HS-27A (cell line): ENCODE measurements around the gene ADAMTS13.
"Not testable (repeated sequence)": the region's sequence is repeated elsewhere in the genome, so short reads cannot be mapped to it uniquely, and the experiment has no call there.

Source experiments
- DNase-seq: peaks from one replicate; pipeline ENCODE4 v3.0.0-alpha.2; 2012; ENCODE audit warnings: low read depth, missing footprints

ADAMTS13 gene

DNA sequence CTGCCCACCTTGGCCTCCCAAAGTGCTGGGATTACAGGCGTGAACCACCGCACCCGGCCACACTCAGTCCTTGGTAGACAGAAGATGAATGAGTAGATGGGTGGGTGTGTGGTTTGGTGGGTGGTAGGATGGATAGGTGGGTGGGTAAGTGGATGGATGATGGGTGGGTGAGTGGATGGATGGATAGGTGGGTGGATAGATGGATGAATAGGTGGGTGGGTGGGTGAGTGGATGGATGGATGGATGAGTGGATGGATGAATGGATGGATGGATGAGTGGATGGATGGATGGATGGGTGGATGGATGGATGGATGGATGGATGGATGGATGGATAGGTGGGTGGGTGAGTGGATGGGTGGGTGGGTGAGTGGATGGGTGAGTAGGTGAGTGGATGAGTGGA is 29.9 kb upstream of the ADAMTS13 start:
- DNase-seq: not testable (repeated sequence)

DNA sequence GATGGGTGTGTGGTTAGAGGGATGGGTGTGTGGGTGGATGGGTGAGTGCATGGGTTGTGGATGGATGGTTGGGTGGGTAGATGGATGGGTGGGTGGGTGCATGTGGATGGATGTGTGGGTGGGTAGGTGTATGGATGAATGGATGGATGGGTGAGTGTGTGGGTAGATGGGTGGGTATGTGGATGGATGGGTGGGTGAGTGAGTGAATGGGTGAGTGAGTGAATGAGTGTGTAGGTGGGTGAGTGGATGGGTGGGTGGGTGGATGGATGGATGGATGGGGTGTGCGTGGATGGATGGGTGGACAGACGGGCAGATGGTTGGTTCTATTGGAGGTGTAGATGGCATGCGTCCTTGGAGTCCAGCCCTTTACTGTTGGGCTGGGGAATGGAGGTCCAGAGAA is 28.8 kb upstream of the ADAMTS13 start:
- no peak for DNase-seq

DNA sequence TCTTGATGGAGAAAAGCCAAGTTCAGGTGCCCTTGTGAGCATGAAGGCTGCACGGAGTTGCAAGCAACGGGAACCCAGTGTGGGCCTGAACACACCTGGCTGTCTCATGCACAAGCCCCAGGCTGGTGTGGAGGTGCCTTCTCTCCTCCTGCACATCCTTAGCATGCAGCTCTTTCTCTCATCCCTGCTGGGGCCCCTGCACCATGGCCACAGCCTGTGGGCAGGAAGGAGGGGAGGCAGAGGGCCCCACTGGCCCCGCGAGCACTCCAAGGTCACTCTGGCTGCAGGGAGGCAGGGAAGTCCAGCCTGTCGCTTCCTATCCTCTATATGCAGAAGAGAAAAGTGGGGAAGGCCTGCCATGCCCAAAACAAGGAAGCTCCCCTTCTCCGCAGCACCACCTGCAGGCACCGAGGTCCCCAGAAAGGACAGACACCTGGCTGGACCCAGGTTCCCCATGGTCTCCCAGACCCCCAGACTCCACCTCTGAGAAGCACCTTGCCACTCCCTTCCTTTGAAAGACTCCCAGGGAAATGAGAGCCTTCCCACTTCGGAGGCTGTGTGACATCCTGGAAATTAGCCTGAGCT is 27.4 kb upstream of the ADAMTS13 start:
- DNase-seq: no peak

DNA sequence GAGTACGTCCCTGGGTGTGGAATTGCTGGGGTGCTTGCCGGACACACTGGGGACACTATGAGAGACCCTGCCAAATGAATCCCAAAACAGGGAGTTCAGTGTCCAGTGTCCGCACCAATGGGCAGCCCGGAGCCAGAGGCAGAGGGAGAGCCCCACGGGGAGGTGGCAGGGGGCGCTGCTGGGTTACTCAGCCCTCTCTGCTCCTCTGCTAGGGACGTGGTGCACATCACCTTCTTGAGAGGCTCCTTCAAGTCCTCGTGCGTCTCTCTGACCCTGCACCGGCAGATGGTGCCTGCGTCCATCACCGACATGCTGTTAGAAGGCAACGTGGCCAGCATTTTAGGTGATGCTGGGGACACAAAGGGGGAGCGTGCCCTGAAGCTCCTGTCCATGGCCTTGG is 25.2 kb upstream of the ADAMTS13 start:
- DNase-seq: no peak

DNA sequence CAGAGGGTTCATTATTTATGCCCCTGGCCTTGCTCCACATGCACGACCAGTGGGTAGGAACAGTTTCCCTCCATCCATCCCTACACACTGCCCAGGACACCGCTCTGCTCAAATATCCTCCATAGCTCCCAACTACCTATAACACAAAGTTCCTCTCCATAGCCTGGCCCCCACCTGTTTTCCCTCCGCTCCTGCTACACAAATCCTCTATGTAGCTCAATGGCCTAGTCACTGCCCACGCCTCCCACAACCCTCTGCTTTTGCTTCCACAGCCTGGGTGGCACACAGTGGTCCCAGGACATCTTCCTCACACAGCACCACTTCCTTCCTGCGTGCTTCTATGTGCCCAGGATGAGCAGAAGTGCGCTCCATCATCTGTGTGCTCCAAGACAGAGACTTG is 24.8 kb upstream of the ADAMTS13 start:
- DNase-seq: no peak

DNA sequence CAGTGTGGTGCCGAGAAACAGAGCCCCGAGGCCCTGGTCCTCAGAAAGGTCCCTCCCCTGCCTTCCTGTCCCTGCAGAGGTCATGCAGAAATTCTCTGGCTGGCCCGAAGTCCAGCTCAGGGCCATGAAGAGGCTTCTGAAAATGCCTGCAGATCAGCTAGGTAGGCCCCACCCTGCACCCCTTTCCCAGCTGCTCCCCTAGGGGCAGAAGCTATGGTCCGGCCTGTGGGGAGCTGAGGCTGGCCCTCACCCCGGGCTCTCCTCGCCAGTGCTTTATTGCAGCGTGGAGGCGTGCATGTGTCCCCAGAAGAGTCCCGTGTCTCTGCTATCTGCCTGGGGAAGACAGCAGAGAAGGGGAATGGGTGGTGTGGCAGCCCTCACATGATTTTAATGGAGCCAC is 24.3 kb upstream of the ADAMTS13 start:
- DNase-seq: no peak

DNA sequence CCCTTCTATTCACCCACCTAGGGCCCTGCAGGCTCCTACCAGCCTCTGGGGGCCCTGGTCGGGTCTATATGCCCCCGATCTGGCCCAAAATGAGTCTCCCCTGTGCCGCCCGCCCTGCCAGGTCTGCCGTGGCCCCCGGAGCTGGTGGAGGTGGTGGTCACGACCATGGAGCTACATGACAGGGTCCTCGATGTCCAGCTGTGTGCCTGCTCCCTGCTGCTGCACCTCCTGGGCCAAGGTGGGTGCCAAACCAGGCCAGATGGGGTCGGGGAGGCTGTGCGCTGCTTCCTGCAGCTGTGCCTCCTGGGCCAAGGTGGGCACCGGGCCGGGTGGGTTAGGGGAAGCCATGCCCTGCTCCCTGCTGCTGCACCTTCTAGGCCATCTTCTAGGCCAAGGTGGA is 21.9 kb upstream of the ADAMTS13 start:
- no peak for DNase-seq

DNA sequence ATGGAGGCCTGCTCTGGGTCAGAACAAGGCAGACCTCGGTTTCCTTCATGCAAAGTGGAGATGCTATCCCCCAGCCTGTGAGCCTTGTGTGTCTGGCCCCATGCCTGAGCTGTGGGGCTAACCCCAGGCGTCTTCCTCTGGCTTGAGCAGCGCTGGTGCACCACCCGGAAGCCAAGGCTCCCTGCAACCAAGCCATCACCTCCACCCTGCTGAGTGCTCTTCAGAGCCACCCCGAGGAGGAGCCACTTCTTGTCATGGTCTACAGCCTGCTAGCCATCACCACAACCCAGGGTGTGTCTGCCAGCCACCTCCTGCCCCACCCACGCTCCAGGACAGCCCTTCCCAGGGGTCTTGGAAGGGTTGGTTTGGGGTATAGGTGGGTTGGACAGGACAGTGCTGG is 20.6 kb upstream of the ADAMTS13 start:
- no peak for DNase-seq

DNA sequence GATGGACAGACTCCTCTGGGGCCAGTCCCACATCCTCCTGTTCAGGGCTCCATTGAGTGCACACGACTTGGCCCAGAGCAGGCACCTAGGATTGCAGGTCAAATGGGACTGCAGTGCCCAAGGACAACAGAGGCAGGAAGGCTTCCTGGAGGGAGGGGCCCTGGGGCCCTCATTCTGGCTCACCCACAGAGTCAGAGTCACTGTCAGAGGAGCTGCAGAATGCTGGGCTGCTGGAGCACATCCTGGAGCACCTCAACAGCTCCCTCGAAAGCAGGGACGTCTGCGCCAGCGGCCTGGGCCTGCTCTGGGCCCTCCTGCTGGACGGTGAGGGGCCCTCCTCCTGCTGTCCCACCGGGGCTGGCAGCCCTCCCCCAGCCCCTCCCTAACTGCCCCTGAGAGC is 19.5 kb upstream of the ADAMTS13 start:
- DNase-seq: no peak

DNA sequence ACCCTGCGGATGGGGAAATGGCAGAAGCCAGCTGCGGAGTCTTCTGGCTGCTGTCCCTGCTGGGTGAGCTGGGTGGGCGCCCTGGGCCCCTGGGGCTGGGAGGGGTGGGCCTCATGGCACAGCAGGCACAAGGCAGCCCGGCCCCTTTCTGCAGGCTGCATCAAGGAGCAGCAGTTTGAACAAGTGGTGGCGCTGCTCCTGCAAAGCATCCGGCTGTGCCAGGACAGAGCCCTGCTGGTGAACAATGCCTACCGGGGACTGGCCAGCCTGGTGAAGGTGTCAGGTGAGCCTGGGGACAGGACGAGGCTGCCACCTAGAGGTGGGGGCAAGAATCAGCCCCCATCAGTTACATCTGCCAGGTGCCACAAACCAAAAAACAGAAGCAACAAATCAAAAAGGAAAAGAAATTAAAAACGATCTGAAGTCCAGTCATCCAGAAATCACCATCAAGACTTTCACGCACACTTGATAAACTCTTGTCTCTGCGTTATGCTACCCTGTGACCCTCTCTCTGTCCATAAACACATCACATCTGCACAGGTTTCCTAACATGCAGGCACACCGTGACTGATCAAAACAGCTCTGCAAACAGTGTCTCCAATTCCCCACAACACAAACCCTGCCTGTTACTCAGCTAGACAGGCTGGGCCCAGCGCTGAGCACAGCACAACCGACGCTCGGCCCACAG is 18.3 kb upstream of the ADAMTS13 start:
- no peak for DNase-seq

DNA sequence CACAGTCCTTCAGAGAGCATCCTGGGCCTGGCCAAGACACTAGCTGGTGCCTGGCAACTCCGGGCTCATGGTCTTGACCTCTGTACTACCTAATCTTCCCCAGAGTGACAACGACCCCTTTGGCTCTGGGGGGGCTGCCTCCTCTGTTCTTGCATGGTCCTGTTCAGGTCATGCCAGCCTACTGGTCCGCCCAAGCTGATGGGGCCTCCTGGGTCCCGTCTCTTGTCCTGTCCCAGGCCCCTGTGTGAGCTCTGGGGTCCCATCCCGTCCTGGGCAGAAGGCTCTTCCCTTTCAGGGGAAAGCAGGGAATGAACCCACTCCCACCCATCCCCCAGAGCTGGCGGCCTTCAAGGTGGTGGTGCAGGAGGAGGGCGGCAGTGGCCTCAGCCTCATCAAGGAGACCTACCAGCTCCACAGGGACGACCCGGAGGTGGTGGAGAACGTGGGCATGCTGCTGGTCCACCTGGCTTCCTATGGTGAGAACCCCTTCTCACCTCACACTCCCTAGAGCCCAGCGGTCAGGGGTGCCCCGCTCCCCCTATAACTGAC is 17.6 kb upstream of the ADAMTS13 start:
- DNase-seq: no peak

DNA sequence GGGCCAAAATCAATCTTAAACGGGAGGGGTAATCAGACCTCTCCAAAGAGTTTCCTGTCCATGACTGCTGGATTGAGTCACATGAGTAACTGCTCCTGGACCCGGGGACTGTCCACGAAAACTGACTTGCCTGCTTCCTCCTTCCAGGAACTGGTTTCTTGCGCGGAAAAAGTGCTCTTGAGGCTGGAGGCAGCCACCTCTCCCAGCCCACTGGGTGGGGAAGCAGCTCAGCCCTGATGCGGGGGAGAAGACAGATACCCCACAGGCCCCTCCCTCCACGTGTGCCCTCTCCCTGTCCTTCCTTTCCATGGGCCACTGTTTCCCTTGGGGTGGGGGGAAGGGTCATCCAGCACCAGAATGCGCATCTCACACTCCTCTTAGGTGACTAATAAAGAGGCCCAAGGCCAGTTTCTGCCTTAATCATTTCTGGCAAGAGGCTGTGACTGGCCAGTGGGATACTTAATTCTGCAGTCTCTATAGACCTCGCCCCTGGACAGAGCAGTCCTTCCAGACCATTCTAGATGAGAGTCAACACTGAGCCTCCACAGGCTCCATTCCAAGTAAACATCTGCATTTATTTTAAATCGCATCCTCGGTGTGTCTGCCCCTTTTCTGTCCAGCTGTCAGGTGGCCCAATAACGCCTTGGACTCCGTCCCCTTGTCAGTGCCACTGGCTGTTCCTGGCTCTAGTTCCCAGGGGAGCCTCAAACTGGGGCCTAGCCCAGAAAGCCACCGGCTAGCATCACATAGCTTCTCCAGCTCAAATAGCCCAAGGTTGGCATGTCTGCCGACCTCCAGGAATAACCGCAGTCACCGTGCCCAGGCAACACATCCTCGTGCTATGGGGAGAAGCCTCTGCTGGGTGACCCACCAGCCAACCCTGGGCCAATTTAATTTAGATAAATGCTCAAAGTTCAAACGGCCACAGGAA is 16.4 kb upstream of the ADAMTS13 start:
- DNase-seq: no peak

DNA sequence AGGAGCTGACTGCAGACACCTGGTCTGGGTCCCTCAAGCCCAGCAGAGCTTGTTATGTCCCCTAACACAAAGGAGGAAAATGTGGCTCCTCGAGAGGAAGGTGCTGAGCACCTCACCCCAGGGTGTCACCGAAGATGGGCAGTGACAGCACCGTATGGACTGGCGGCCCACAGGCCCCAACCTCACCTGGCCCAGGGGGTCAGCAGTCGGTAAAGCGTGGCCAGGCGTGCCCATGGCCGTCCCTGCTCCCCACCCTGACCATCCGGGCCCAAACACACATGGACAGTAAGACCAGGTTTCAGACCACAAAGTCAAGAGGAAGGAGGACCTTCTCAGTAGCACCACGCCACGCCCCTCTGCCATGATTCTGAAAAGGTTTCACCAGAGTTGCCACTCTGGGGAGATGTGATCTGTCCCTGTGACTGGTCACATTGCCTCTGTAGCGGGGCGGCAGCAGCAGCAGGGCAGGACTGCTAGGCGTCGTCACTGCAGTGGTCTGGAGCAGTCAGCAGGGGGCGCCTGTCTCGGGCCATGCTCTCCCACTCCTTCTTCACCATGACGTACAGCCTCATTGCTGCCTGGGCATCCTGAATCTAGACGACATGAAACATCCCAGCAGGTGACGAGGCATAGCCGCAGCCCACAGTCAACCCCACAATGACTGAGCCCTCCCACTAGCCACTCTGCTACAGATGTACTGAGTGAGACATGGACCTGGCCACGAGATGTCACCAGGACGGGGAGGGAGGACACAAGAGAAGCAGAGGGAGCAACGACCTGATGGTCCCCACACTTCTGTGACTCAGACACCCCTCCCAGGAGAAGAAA is 15.5 kb upstream of the ADAMTS13 start:
- no peak for DNase-seq

DNA sequence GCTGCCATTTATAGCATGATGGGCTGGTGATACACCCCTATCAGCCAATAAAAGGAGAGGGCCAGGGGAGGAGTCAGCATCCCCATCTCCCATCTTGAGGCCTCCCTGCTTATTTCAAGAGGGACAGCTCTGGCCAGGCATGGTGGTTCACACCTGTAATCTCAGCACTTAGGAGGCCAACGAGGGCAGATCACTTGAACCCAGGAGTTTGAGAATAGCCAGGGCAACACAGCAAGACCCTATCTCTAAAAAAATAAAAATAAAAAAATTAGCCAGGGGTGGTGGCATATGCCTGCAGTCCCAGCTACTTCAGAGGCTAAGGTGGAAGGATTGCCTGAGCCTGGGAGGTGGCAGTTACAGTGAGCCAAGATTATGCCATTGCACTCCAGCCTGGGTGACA is 14.1 kb upstream of the ADAMTS13 start:
- DNase-seq: no peak

DNA sequence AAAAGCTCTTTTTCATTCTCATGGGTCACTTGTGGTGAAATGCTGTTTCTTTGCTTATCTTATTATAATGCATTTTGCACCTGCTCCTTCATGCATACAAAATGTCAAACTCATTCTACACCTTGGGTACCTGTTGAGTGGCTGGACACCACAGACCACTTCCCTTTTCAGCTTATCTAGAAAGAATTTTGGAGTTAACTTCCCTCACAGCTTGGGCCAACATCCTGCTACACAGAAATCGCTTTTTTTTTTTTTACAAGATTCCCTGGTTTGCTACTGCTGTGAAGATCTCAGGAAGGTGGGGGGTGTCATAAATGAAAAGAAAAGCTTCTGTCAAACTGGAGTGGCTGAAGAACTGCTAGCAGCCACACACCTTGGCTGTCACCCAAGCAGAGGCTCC is 7.0 kb upstream of the ADAMTS13 start:
- DNase-seq: no peak

DNA sequence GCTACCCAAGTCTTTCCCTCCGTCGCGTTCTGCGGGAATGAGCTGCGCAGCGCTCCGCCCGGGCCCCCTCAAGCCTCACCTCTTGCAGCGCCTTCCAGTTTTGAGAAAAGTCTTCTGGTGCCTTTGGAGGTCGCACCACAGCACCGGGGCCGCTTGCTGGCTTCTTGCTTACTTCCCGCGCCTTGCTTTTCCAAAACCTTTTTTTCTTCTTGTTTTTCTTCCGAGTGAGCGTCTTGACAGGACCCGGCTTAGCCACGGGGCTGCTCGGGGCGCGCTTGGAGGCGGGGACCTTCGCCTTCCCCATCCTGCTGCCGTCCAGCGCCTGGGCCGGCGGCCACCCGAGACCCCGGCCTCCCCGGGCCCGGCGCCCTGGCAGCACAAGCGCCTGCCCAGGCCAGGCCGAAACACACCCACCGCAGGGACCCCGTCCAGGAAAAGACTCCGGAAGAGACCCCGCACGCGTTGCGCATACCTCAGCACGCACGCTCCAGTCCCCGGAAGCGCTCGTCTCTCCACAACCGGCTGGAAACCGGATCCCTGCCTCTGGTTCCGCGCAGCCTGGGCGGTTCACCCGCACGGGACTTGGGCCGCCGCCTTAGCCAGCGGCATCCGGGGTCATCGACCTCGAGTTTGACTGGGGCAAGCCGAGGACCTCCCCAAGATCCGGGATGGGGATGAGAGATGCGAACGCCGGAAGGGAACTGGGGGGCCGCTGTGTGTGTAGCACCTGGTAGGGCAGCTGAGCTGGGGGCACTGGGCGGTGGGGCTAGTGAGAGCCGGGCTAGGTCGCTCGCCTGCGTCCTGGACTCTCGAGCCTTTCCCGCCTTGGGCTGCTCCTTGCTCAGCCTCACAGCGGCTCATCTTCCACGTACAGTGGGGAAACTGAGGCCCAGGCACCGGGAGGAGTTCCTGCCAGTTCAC is 4.4 kb upstream of the ADAMTS13 start, which contains the start of gene REXO4:
REXO4 (minus strand) TSS at position 470 of the 921 bp plus-strand sequence; CDS start at position 304, 166 bp downstream.
- DNase-seq: peak; percentile 42

DNA sequence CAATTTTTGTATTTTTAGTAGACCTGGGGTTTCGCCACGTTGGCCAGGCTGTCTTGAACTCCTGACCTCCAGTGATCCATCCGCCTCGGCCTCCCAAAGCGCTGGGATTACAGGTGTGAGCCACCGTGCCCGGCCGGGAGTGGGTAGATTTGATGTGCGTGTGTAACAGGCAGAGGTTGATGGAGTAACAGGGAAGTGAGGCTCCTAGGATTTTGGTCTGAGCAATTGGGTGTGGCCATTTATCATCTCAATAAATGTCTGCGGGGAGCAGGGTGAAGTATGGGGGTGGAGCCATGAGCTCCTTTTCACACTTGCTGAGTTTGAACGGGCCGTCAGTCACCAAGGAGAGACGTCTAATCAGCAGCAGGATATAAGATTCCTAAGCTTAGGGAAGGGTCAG is 3.2 kb upstream of the ADAMTS13 start:
- no peak for DNase-seq

DNA sequence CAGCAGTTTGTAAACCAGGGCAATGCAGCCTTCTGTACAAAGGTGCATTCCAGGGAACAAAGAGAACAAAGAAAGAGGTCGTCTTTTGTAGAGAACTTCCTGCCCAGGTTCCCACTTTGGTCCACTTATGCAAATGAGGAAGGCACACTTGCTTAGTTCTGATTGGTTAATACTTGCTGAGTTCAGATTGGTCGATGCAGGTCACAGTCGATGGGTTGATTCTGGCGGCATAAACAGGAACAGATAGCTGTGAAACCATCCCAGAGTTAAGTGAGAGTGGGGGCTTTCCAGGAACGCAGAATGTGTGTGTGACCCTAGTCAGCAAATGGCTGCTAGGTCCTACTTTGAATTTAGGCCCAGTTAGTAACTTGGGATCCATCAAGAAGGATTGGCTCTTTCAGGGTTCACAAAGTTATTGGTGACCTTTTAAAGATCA is 1.8 kb upstream of the ADAMTS13 start:
- DNase-seq: no peak

DNA sequence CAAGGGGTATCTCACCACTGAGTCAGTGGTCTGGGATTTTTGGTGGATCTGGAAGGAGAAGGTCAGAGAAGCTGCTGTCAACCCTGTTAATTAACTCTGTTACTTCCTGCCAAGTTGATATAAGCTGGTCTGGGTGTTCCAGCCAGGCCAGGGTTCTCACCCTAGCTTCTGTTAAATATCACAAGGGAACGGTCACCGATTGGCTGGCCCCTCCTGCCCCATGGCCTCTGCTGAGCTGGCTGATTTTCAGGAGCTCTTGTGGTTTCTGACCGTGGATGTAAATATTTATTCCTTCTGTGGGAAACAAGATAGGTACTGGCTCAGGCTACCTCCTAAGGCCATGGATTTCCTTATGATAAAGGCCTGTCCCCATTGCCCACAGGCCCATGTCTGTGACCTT is 1.0 kb downstream of the ADAMTS13 start:
- DNase-seq: no peak

DNA sequence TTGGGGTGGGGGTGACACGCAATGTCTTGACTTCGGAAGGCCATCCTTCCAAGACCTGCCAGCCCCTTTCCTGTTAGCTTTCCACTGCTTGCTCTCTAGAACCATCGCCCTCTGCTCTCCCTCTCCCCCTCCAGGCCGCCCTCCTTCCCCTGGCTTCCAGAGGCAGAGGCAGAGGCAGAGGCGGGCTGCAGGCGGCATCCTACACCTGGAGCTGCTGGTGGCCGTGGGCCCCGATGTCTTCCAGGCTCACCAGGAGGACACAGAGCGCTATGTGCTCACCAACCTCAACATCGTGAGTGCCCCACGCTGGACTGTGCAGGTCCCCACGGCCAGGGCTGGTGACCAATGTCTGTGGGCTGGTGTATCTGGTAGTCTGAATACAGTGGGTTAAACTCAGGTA is 2.0 kb downstream of the ADAMTS13 start:
- DNase-seq: no peak
